HepG2 (cell line): ENCODE results near the gene HYDIN. TPM values are rescaled to one million over a fixed set of nuclear protein-coding genes. Genes with fewer than 3 reads are reported as not detected.

Source experiments
- ATAC-seq: fragments of 200-7000 bp; cut with Tn5 transposase; 3 replicates; pipeline ENCODE4 v1.9.1; 2020; ENCODE audit warnings: mild to moderate bottlenecking, moderate library complexity
- BruUV-seq: library from RNA; stranded (reverse); fragments of 400-500 nt; replicated peaks from 2 replicates; lab custom pipeline; 2021; lab: Mats Ljungman, UMichigan
- CTCF ChIA-PET: fragments of 300-600 bp; formaldehyde crosslinking; extraction: SDS; loops from one replicate; lab custom pipeline; 2021; ENCODE audit warnings: low total read pairs, inconsistent platforms, low intra/inter-chr PET ratio; lab: Yijun Ruan, JAX
- POLR2A ChIA-PET: fragments of 350-600 bp; sonication (Branson Sonifier 250); formaldehyde crosslinking; loops from one replicate; lab custom pipeline; 2020; ENCODE audit warnings: antibody characterized with exemption, inconsistent platforms; lab: Yijun Ruan, JAX
- DNase-seq: peaks from one replicate; pipeline ENCODE4 v3.0.0-alpha.2; 2015; ENCODE audit warnings: low spot score
- FAIRE-seq: peaks from 3 replicates; lab custom pipeline; 2011; peaks lifted over from hg19 to GRCh38; lab: Jason Lieb, UNC
- H2AFZ ChIP-seq: one replicate; pipeline ENCODE4 v1.6.1; 2011; ENCODE audit warnings: low read length, inconsistent platforms
- H3K27ac ChIP-seq: fragments of 300-600 bp; 3 replicates; pipeline ENCODE4 v1.8.0; 2011; ENCODE audit warnings: mixed run types, mild to moderate bottlenecking, mixed read lengths, low read length, inconsistent platforms; ENCODE audit not compliant: insufficient read depth; ENCODE audit errors: extremely low read length
- H3K27me3 ChIP-seq, 2 experiments: fragments of 200-600 bp in 1 of 2; 2 replicates in 1 of 2; 3 replicates in 1 of 2; pipeline versions ENCODE4 v1.6.0 to v1.8.0; 2011; ENCODE audit warnings: low read length in 2 of 2, mild to moderate bottlenecking in 2 of 2, moderate library complexity in 2 of 2, inconsistent platforms in 1 of 2; ENCODE audit not compliant: insufficient read depth in 2 of 2, control insufficient read depth in 1 of 2
- H3K36me3 ChIP-seq, 2 experiments: fragments of 200-600 bp in 1 of 2; replicated peaks in 1 of 2; 2 replicates in 1 of 2; 3 replicates in 1 of 2; pipeline versions ENCODE4 v1.5.1 to v1.8.0; 2011; ENCODE audit warnings: low read length in 2 of 2, inconsistent platforms in 1 of 2; ENCODE audit not compliant: insufficient read depth in 2 of 2, control insufficient read depth in 1 of 2
- H3K4me1 ChIP-seq: 2 replicates; pipeline ENCODE4 v1.5.1; 2012; ENCODE audit warnings: low read length, inconsistent platforms; ENCODE audit not compliant: insufficient read depth
- H3K4me2 ChIP-seq: 2 replicates; pipeline ENCODE4 v1.6.0; 2011; ENCODE audit warnings: low read depth, low read length, inconsistent platforms
- H3K4me3 ChIP-seq, 3 experiments: fragments of 200-600 bp in 1 of 3; sonication (generic), shearing (Covaris generic) in 1 of 3; replicated peaks in 1 of 3; 2 replicates each; pipeline ENCODE4 v1.5.1; 2011 to 2016; ENCODE audit warnings: low read length in 3 of 3, inconsistent platforms in 2 of 3, low read depth in 2 of 3, mild to moderate bottlenecking in 2 of 3, control low read depth in 1 of 3, mixed read lengths in 1 of 3; ENCODE audit not compliant: insufficient read depth in 1 of 3
- H3K79me2 ChIP-seq: one replicate; pipeline ENCODE4 v1.6.1; 2011; ENCODE audit warnings: low read length, inconsistent platforms; ENCODE audit not compliant: insufficient read depth
- H3K9ac ChIP-seq: 2 replicates; pipeline ENCODE4 v1.6.0; 2011; ENCODE audit warnings: mild to moderate bottlenecking, low read depth, low read length, inconsistent platforms; ENCODE audit not compliant: insufficient read depth
- H3K9me3 ChIP-seq: 2 replicates; pipeline ENCODE4 v1.5.1; 2012; ENCODE audit warnings: mild to moderate bottlenecking, low read length
- H4K20me1 ChIP-seq: 2 replicates; pipeline ENCODE4 v1.6.0; 2011; ENCODE audit warnings: inconsistent platforms, mild to moderate bottlenecking, low read length, moderate library complexity; ENCODE audit not compliant: insufficient read depth
- AGO2 ChIP-seq: fragments of 200-400 bp; formaldehyde crosslinking; optimal IDR thresholded peaks from 2 replicates; pipeline ENCODE3; 2017; ENCODE audit warnings: mild to moderate bottlenecking, low read depth, low read length, moderate library complexity
- KLF13 ChIP-seq: sonication (generic); formaldehyde crosslinking; IDR thresholded peaks from 2 replicates; pipeline ENCODE4 v1.4.0; 2020; ENCODE audit warnings: mild to moderate bottlenecking, missing genetic modification reagents
- SOX13 ChIP-seq, 3 experiments: fragments of 450-650 bp in 1 of 3; sonication (generic) in 1 of 3; formaldehyde crosslinking in 1 of 3; IDR thresholded peaks in 2 of 3; conservative IDR thresholded peaks in 1 of 3; 2 replicates each; pipeline versions ENCODE4 v1.5.0 to v1.6.1; 2016 to 2020; ENCODE audit warnings: antibody characterized with exemption in 1 of 3, mild to moderate bottlenecking in 1 of 3, missing compliant biosample characterization in 1 of 3, missing genetic modification reagents in 1 of 3, moderate library complexity in 1 of 3
- TAF1 ChIP-seq: sonication (generic); formaldehyde crosslinking; IDR thresholded peaks from 2 replicates; pipeline ENCODE4 v1.4.0; 2020; ENCODE audit warnings: missing genetic modification reagents
- ZC3H13 ChIP-seq: sonication (generic); formaldehyde crosslinking; IDR thresholded peaks from 2 replicates; pipeline ENCODE4 v1.8.1; 2023; ENCODE audit warnings: mild to moderate bottlenecking, missing genetic modification reagents, moderate library complexity
- WGBS: methylation state at CpG from one replicate; pipeline ENCODE4 v1.1.6; 2017; ENCODE audit warnings: low lambda C conversion rate; 5-methylcytosine and 5-hydroxymethylcytosine counted together
- in situ Hi-C: cut with HindIII; loops from 2 replicates; pipeline ENCODE4 v1.10.0; 2017; ENCODE audit warnings: low pct_unique_long_range_greater_than_20kb; ENCODE audit not compliant: extremely low pct_ligation_motif_present
- intact Hi-C: fragments of 100-400 bp; cut with micrococcal nuclease; formaldehyde crosslinking; loops from one replicate; pipeline ENCODE4 v1.10.0; 2022; ENCODE audit not compliant: unreplicated experiment
- polyA plus RNA-seq, 8 experiments: library from polyadenylated mRNA; depleted of rRNA in 3 of 8; stranded (reverse) in 7 of 8; unstranded in 1 of 8; fragments of >200 nt; fragmentation: Illumina TruSeq in 4 of 8; extraction: Trizol in 4 of 8; gene quantifications; 2 replicates each; pipeline versions ENCODE4 v1.2.1 to v1.2.3, GENCODE V29; 2011 to 2016; ENCODE audit warnings: low read depth in 4 of 8, missing spikeins in 1 of 8, mixed read lengths in 1 of 8; ENCODE audit not compliant: insufficient read depth in 1 of 8
- total RNA-seq, 5 experiments: library from RNA; depleted of rRNA; stranded (reverse); fragments of >200 nt; fragmentation: Illumina TruSeq; extraction: Trizol; gene quantifications; 2 replicates each; pipeline ENCODE4 v1.2.3, GENCODE V29; 2016; ENCODE audit warnings: low read depth in 1 of 5

The HYDIN gene
- total and polyA plus RNA-seq, 2 of the 13 experiments (the other 11 are each of a cell fraction or from before 2014, with no cell fraction given): not detected

DNA sequence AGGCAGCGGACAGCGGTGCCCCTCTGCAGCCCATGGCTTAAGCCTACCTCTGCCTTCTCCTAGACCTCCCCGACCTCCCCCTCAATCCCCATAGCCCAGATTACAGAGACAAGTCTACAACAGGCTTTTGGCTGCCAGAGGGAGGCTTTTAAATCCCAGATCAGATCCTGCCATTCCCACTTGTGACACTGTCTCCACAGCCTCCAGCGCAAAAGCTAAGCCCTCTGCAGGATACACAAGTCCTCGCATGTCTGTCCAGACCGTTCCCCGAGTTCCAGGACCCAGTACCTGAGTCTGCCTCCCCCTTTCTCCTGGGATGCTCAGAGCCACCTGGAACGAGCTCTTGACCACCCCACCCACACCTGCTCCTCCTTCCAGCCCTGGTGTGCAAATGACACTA is 460.8 kb downstream of the HYDIN start:
- ATAC-seq (no peak), DNase-seq (no peak), FAIRE-seq (no peak)
- Histone ChIP-seq H3K4me3 (no peak overlapping the region), H3K36me3 (peaks cover 32 to 70% of the 10 kb centered on the region in 2 experiments), H3K27ac (no peak overlapping the region), H2AFZ (no peak overlapping the region), H3K9ac (no peak overlapping the region), H3K4me2 (no peak overlapping the region), H3K9me3 (no peaks in the 10 kb centered on the region), H4K20me1 (no peaks in the 10 kb centered on the region), H3K27me3 (no peaks in the 10 kb centered on the region), H3K79me2 (no peaks in the 10 kb centered on the region), H3K4me1 (peaks cover 12% of the 10 kb centered on the region)
- ChIA-PET CTCF (interaction anchor here (1.9 to 2.6 kb wide), 4 partner anchors 66 to 113 kb away, joined by 13 to 21 read pairs (median 16); no protein-coding TSS in a partner anchor), POLR2A (interaction anchor here (0.8 to 2.6 kb wide), 8 partner anchors 9 to 87 kb away, joined by 3 to 32 read pairs (median 7); partner anchors contain the start of gene MTSS2)
- TF ChIP-seq SOX13 (IDR thresholded peaks at IDR 0.05): no peak
- no peak for TF ChIP-seq SOX13 (CRISPR knock-in tag; conservative IDR thresholded peaks at IDR 0.05 in 1 of 2, IDR thresholded peaks at IDR 0.05 in 1 of 2)
- 0 out of 2 replicates have a peak, but pooled peaks have one; percentile 1 for TF ChIP-seq TAF1 (CRISPR knock-in tag)
- intact Hi-C loops: loop anchor here (2.0 kb wide), 1 partner anchor 31 kb away; no protein-coding TSS in a partner anchor
- 100% methylated on average over 8 of the region's 8 CpGs for WGBS
- in situ Hi-C loops: loop anchor here (5.0 kb wide), 1 partner anchor 112 kb away; no protein-coding TSS in a partner anchor
- BruUV-seq: no TSS peak

DNA sequence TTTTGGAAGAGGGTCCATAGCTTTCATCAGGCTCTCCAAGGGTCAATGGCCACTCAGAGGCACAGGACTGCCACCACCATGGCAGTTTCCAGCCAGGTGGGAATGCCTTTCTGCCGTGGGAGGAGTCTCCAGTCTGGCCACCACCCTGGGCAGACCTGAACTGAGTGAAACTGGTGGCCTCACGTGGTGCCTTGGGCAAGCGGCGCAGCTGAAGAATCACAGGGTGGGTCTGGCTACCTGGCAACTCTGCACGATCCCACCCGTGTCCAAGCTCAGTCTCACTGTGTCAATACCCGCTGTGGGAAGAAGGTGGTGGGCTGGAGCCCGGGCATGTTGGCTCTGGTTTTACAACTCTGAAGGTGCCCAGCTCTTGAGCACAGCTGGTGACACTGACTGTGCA is 461.4 kb downstream of the HYDIN start:
- ATAC-seq (no peak), DNase-seq (no peak), FAIRE-seq (no peak)
- intact Hi-C loops (no loop called here), in situ Hi-C loops (loop anchor here (5.0 kb wide), 1 partner anchor 112 kb away; no protein-coding TSS in a partner anchor)
- no peaks in the 10 kb centered on the region for H3K27me3 ChIP-seq
- H3K4me2 ChIP-seq: no peak overlapping the region
- 94% methylated on average over 2 of the region's 8 CpGs for WGBS
- H2AFZ ChIP-seq: no peak overlapping the region
- peaks cover 32 to 74% of the 10 kb centered on the region in 2 experiments for H3K36me3 ChIP-seq
- no peak overlapping the region for H3K4me3 ChIP-seq
- no peak overlapping the region for H3K27ac ChIP-seq
- ChIA-PET CTCF (no interaction called here), POLR2A (interaction anchor here (0.7 kb wide), 1 partner anchor 23 kb away, joined by 3 read pairs; no protein-coding TSS in a partner anchor)
- BruUV-seq: no TSS peak
- no peak overlapping the region for H3K9ac ChIP-seq
- H3K9me3 ChIP-seq: no peaks in the 10 kb centered on the region
- H4K20me1 ChIP-seq: no peaks in the 10 kb centered on the region
- H3K79me2 ChIP-seq: no peaks in the 10 kb centered on the region
- TF ChIP-seq KLF13 (CRISPR knock-in tag): no peak
- TF ChIP-seq AGO2: peak; percentile 21
- TF ChIP-seq ZC3H13 (CRISPR knock-in tag): no peak
- H3K4me1 ChIP-seq: peaks cover 12% of the 10 kb centered on the region
